ENCODE results near the gene LIN9.
A peak's percentile ranks its signal among the peaks of the same experiment; 100 is the strongest.

- peak; percentile 58 for TF ChIP-seq CTCF (IDR thresholded peaks at IDR 0.05; ENCODE audit: low read depth, low read length, poor library complexity, severe bottlenecking)
- no peak for TF ChIP-seq EZH2phosphoT487 (IDR thresholded peaks at IDR 0.05; ENCODE audit: borderline replicate concordance, low read length)
Observed at GRCh38 chr1:226181996-226182714, 126.8 kb downstream of the LIN9 start.
